Thyroid gland (tissue), 4 donors: ENCODE results near the gene LRRFIP2.

Source experiments
- POLR2A ChIP-seq, 2 donors: fragments of 450-650 bp; IDR thresholded peaks; one replicate each; pipeline ENCODE4 v1.6.1; 2017; ENCODE audit warnings: antibody characterized with exemption in 2 of 2, mild to moderate bottlenecking in 2 of 2, moderate library complexity in 1 of 2
- TF ChIP-seq, protein P1 (sequence below), 6 experiments: fragments of 200-600 bp in 3 of 6; fragments of 450-650 bp in 3 of 6; sonication (generic) in 3 of 6; IDR thresholded peaks; one replicate each; pipeline ENCODE4 v1.5.1; 2016 to 2019; ENCODE audit warnings: antibody characterized with exemption in 6 of 6, mild to moderate bottlenecking in 2 of 6, inconsistent platforms in 1 of 6, moderate library complexity in 1 of 6

DNA sequence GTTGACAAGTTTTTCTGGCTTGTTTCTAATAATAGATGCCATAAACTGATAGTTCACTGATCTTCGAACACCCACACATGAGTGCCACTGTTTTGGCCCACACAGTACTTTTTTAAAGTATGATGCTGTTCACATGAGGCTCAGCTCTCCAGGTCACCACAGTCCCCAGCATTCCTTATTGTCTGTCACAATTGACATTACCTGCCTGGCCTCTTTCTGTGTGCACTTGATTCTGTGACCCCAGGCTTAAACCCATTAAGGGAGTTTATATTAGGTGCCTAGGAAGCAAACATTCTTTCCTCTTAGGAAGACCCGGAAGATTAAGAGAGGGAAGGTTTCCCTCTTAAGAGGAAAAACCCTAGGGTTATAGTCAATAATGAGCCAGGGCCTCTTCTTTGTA is 24.2 kb upstream of the LRRFIP2 start:
- TF ChIP-seq POLR2A (IDR thresholded peaks at IDR 0.05): no peak
- TF ChIP-seq, protein P1, sequence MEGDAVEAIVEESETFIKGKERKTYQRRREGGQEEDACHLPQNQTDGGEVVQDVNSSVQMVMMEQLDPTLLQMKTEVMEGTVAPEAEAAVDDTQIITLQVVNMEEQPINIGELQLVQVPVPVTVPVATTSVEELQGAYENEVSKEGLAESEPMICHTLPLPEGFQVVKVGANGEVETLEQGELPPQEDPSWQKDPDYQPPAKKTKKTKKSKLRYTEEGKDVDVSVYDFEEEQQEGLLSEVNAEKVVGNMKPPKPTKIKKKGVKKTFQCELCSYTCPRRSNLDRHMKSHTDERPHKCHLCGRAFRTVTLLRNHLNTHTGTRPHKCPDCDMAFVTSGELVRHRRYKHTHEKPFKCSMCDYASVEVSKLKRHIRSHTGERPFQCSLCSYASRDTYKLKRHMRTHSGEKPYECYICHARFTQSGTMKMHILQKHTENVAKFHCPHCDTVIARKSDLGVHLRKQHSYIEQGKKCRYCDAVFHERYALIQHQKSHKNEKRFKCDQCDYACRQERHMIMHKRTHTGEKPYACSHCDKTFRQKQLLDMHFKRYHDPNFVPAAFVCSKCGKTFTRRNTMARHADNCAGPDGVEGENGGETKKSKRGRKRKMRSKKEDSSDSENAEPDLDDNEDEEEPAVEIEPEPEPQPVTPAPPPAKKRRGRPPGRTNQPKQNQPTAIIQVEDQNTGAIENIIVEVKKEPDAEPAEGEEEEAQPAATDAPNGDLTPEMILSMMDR (IDR thresholded peaks at IDR 0.05): no peak
